Cardiac muscle cell (in vitro differentiated cells and primary cell): ENCODE data around the gene TMEM183A. TPM values are rescaled to one million over a fixed set of nuclear protein-coding genes. Genes with fewer than 3 reads are reported as not detected.

ENCODE experiments used
- DNase-seq, 2 donors: peaks; one replicate each; pipeline versions ENCODE4 v3.0.0 to v3.0.0-alpha.2; 2010 to 2017; ENCODE audit warnings: low read depth in 1 of 2, low spot score in 1 of 2
- H3K27ac ChIP-seq: fragments of 200-600 bp; sonication (generic); 2 replicates; pipeline ENCODE4 v1.5.1; 2016
- H3K27me3 ChIP-seq: fragments of 200-600 bp; sonication (generic); 2 replicates; pipeline ENCODE4 v1.6.0; 2016; ENCODE audit warnings: control low read depth
- H3K36me3 ChIP-seq: fragments of 200-600 bp; sonication (generic); 2 replicates; pipeline ENCODE4 v1.5.1; 2016; ENCODE audit warnings: control low read depth
- H3K4me1 ChIP-seq: fragments of 200-600 bp; sonication (generic); 2 replicates; pipeline ENCODE4 v1.8.1; 2017; ENCODE audit warnings: low read depth, mild to moderate bottlenecking, mixed run types
- H3K4me3 ChIP-seq: fragments of 200-600 bp; sonication (generic); 2 replicates; pipeline ENCODE4 v1.5.1; 2016; ENCODE audit warnings: mild to moderate bottlenecking
- H3K9me3 ChIP-seq: fragments of 200-600 bp; sonication (generic); 2 replicates; pipeline ENCODE4 v1.5.1; 2017; ENCODE audit warnings: low read depth, mild to moderate bottlenecking, control low read depth
- polyA plus RNA-seq: library from polyadenylated mRNA; unstranded; fragments of >200 nt; fragmentation: Nextera tagmentation; extraction: Ambion mirVana; gene quantifications from 2 replicates; pipeline ENCODE4 v1.2.1, GENCODE V29; 2016
- total RNA-seq: library from RNA; depleted of rRNA; stranded (reverse); fragments of >200 nt; gene quantifications from 2 replicates; pipeline ENCODE4 v1.2.3, GENCODE V29; 2016
- TF ChIP-seq, protein P1 (sequence below): IDR thresholded peaks from 2 replicates; pipeline ENCODE4 v1.5.1; 2012; ENCODE audit warnings: low read depth, mild to moderate bottlenecking, low read length

The TMEM183A gene
- total and polyA plus RNA-seq, 2 experiments from 2014 or later = 67.1 to 99.7 TPM

DNA sequence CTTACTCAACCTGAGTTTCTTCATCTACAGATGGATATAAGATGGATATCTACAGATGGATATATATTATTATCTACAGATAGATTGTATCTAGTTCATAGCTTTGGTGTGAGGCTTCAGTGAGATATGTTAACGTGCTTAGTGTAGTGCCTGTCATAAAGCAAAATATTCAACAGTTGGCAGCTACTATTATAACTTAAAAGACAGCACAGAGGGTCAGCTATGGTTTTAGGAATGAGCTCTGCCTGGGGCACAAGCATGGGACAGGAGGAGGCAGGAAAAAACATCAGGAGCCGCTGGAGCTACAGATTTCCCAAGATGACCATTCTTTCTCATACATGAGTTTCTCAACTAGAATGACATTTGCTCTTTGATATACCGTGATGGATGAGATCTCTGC is 38.8 kb upstream of the TMEM183A start:
- Histone ChIP-seq H3K27ac (no peak overlapping the region), H3K27me3 (peaks cover 15% of the 10 kb centered on the region), H3K4me1 (peaks cover 6% of the 10 kb centered on the region), H3K36me3 (no peaks in the 10 kb centered on the region), H3K4me3 (peak overlapping the region; percentile 73), H3K9me3 (no peaks in the 10 kb centered on the region)
- TF ChIP-seq, protein P1, sequence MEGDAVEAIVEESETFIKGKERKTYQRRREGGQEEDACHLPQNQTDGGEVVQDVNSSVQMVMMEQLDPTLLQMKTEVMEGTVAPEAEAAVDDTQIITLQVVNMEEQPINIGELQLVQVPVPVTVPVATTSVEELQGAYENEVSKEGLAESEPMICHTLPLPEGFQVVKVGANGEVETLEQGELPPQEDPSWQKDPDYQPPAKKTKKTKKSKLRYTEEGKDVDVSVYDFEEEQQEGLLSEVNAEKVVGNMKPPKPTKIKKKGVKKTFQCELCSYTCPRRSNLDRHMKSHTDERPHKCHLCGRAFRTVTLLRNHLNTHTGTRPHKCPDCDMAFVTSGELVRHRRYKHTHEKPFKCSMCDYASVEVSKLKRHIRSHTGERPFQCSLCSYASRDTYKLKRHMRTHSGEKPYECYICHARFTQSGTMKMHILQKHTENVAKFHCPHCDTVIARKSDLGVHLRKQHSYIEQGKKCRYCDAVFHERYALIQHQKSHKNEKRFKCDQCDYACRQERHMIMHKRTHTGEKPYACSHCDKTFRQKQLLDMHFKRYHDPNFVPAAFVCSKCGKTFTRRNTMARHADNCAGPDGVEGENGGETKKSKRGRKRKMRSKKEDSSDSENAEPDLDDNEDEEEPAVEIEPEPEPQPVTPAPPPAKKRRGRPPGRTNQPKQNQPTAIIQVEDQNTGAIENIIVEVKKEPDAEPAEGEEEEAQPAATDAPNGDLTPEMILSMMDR = no peak
- no peak for DNase-seq

DNA sequence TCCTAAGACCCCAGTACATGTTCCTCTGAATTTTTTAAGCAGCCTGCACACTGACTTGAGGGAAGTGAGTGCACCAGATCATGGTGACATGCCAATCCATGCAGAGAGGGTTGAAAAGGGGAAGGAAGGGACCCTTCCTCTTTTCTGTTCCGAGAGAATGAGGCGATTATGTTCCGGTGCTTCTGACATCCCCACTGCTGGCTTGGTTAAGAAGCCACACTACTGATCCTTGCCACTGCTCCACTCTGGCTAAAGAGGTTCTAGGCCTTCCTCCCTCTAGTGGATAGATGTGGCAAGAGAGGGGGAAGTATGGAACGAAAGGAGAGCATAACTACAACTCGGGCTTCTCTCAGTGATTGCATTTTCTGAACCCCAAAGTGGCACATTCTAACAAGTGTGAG is 38.3 kb upstream of the TMEM183A start:
- TF ChIP-seq, protein P1 = peak; percentile 86
- Histone ChIP-seq H3K36me3 (no peaks in the 10 kb centered on the region), H3K9me3 (no peaks in the 10 kb centered on the region), H3K4me3 (no peak overlapping the region), H3K27ac (no peak overlapping the region), H3K4me1 (peaks cover 6% of the 10 kb centered on the region), H3K27me3 (peaks cover 20% of the 10 kb centered on the region)
- peak; percentile 69 to 74 for DNase-seq

DNA sequence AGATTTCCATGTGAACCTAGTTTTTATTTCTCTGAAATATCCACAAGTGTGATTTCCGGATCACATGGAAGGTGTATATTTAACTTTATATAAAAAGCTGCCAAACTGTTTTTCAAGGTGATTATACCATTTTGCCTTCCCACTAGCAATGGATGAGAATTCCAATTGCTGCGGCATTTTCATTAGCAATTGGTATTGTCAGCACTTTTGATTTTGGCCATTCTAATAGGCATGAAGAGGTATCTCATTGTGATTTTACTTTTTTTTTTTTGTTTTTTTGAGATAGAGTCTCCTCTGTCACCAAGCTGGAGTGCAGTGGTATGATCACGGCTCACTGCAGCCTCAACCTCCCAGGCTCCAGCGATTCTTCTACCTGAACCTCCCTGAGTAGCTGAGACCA is 35.1 kb upstream of the TMEM183A start:
- H3K36me3 ChIP-seq = no peaks in the 10 kb centered on the region
- H3K27me3 ChIP-seq = peaks cover 49% of the 10 kb centered on the region
- H3K4me3 ChIP-seq = no peak overlapping the region
- no peak for DNase-seq
- no peak overlapping the region for H3K27ac ChIP-seq
- TF ChIP-seq, protein P1 = no peak
- H3K9me3 ChIP-seq = no peaks in the 10 kb centered on the region
- peaks cover 6% of the 10 kb centered on the region for H3K4me1 ChIP-seq

DNA sequence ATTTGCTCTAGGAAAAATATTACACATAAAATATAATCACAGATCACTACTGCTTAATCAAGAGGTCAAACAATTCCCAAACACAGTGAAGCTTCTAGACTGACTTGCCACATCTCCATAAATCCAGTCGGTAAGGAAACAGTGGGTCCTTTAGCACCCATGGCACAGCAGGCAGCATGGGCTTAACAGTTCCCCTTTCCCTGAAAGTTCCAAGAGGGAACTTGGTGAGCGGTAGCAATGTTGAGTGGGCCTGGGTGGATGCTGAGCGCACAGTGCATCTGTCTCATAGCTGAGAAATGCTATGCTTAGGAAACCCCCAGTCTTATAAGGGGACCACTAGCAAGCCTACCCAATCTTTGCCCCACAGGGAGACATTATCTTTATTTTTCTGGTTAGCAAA is 32.3 kb upstream of the TMEM183A start:
- TF ChIP-seq, protein P1 = no peak
- DNase-seq = no peak
- Histone ChIP-seq H3K4me3 (no peak overlapping the region), H3K27me3 (peaks cover 58% of the 10 kb centered on the region), H3K27ac (no peak overlapping the region), H3K9me3 (no peaks in the 10 kb centered on the region), H3K36me3 (no peaks in the 10 kb centered on the region), H3K4me1 (no peaks in the 10 kb centered on the region)

DNA sequence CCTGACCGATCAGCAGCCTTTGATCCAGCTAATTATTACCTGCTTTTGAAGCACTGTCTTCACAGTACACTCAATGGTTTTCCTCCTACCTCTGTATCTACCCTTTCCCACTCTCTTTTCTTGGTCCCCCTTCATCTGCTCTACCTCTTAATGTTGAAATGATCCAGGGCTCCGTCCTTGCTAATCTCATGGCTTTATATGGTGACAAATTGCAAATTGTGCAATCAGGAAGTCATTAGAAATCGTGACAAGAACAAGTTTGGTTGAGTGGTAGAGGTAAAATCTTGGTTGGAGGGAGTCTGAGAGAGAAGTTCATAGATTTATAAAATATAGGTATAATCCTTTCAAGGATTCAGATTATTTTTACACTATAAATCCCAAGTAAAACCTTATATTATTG is 30.5 kb upstream of the TMEM183A start:
- TF ChIP-seq, protein P1 = no peak
- DNase-seq = no peak
- Histone ChIP-seq H3K9me3 (no peaks in the 10 kb centered on the region), H3K27ac (no peak overlapping the region), H3K4me1 (no peaks in the 10 kb centered on the region), H3K27me3 (peaks cover 55% of the 10 kb centered on the region), H3K36me3 (no peaks in the 10 kb centered on the region), H3K4me3 (no peak overlapping the region)

DNA sequence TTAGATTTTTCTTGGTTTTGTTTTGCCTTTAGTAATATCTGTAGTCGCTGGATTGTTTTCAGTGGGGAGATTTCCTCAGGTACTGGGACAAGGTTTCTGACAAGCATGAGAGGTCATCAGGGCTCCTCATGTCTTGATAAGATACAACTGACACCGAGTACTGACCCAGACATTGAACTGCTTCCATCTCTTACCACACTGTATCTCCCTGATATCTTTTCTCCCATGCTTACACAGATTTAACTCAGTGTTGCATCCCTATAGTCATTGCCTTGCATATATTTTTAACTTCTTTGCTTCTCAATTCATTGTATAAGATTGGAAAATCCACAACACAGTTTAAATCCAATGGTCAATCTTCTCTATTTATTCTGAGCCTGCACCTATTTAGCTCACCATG is 27.7 kb upstream of the TMEM183A start:
- Histone ChIP-seq H3K27me3 (peaks cover 32% of the 10 kb centered on the region), H3K27ac (no peak overlapping the region), H3K9me3 (no peaks in the 10 kb centered on the region), H3K4me1 (no peaks in the 10 kb centered on the region), H3K4me3 (no peak overlapping the region), H3K36me3 (no peaks in the 10 kb centered on the region)
- TF ChIP-seq, protein P1 = no peak
- DNase-seq = no peak
